IMR-90 (cell line): ENCODE measurements around the gene SLC6A12. TPM values are rescaled to one million over a fixed set of nuclear protein-coding genes. Genes with fewer than 3 reads are reported as not detected.

Experiments
- ATAC-seq: fragments of 200-7000 bp; cut with Tn5 transposase; 2 replicates; pipeline ENCODE4 v1.9.1; 2020; ENCODE audit warnings: low read depth, mild to moderate bottlenecking, moderate library complexity
- BruUV-seq: library from RNA; stranded (reverse); fragments of 400-500 nt; replicated peaks from 2 replicates; lab custom pipeline; 2021; lab: Mats Ljungman, UMichigan
- CTCF ChIA-PET: fragments of 300-600 bp; formaldehyde crosslinking; extraction: SDS; loops from one replicate; lab custom pipeline; 2021; ENCODE audit warnings: antibody characterized with exemption; lab: Yijun Ruan, JAX
- POLR2A ChIA-PET: fragments of 300-600 bp; sonication (Branson Sonifier 250); formaldehyde crosslinking; loops from one replicate; lab custom pipeline; 2022; ENCODE audit warnings: antibody characterized with exemption; ENCODE audit not compliant: unreplicated experiment; lab: Charles Lee
- DNase-seq: peaks from one replicate; pipeline ENCODE4 v3.0.0; 2013
- H2AFZ ChIP-seq: replicated peaks from 2 replicates; pipeline ENCODE3; 2013; ENCODE audit warnings: low read length, mild to moderate bottlenecking; ENCODE audit not compliant: poor library complexity
- H2AK5ac ChIP-seq: 2 replicates; pipeline ENCODE4 v1.6.1; 2013; ENCODE audit warnings: low read depth, low read length, inconsistent platforms
- H2AK9ac ChIP-seq: replicated peaks from 2 replicates; pipeline ENCODE3; 2013; ENCODE audit warnings: mild to moderate bottlenecking, low read depth, low read length, moderate library complexity; ENCODE audit not compliant: poor library complexity
- H2BK120ac ChIP-seq: 2 replicates; pipeline ENCODE4 v1.6.1; 2013; ENCODE audit warnings: low read depth, low read length, inconsistent platforms
- H2BK15ac ChIP-seq: 3 replicates; pipeline ENCODE4 v1.6.1; 2013; ENCODE audit warnings: low read depth, low read length, inconsistent platforms
- H2BK20ac ChIP-seq: 2 replicates; pipeline ENCODE4 v1.6.1; 2013; ENCODE audit warnings: low read depth, mild to moderate bottlenecking, inconsistent platforms, low read length, moderate library complexity
- H2BK5ac ChIP-seq: 2 replicates; pipeline ENCODE4 v1.6.1; 2013; ENCODE audit warnings: mild to moderate bottlenecking, low read depth, low read length, inconsistent platforms; ENCODE audit not compliant: poor library complexity, severe bottlenecking
- H3K14ac ChIP-seq: replicated peaks from 2 replicates; pipeline ENCODE4 v1.6.1; 2013; ENCODE audit warnings: low read depth, low read length, inconsistent platforms
- H3K18ac ChIP-seq: 2 replicates; pipeline ENCODE4 v1.6.1; 2013; ENCODE audit warnings: low read depth, low read length, control low read depth
- H3K23ac ChIP-seq: 2 replicates; pipeline ENCODE4 v1.6.1; 2013; ENCODE audit warnings: low read depth, low read length, inconsistent platforms
- H3K27ac ChIP-seq: 2 replicates; pipeline ENCODE4 v1.5.1; 2013; ENCODE audit warnings: mild to moderate bottlenecking, control low read depth, low read length; ENCODE audit not compliant: insufficient read depth
- H3K27me3 ChIP-seq: 2 replicates; pipeline ENCODE4 v1.6.1; 2013; ENCODE audit warnings: low read length; ENCODE audit not compliant: control insufficient read depth, insufficient read depth
- H3K36me3 ChIP-seq: 2 replicates; pipeline ENCODE4 v1.6.1; 2013; ENCODE audit warnings: low read length, mixed read lengths; ENCODE audit not compliant: control insufficient read depth, insufficient read depth
- H3K4ac ChIP-seq: 2 replicates; pipeline ENCODE4 v1.6.1; 2013; ENCODE audit warnings: low read depth, low read length, inconsistent platforms
- H3K4me1 ChIP-seq: 2 replicates; pipeline ENCODE4 v1.6.1; 2013; ENCODE audit warnings: low read length, mixed read lengths; ENCODE audit not compliant: control insufficient read depth, insufficient read depth
- H3K4me2 ChIP-seq: 2 replicates; pipeline ENCODE4 v1.6.1; 2013; ENCODE audit warnings: low read depth, mild to moderate bottlenecking, control low read depth, low read length, moderate library complexity
- H3K4me3 ChIP-seq: 2 replicates; pipeline ENCODE4 v1.5.1; 2013; ENCODE audit warnings: low read depth, mild to moderate bottlenecking, control low read depth, low read length, moderate library complexity; ENCODE audit not compliant: insufficient read depth
- H3K56ac ChIP-seq: 2 replicates; pipeline ENCODE4 v1.6.1; 2013; ENCODE audit warnings: low read length, inconsistent platforms; ENCODE audit not compliant: insufficient read depth; ENCODE audit errors: extremely low read depth
- H3K79me1 ChIP-seq, 2 experiments: 2 replicates each; pipeline ENCODE4 v1.6.1; 2013; ENCODE audit warnings: low read length in 2 of 2, inconsistent platforms in 1 of 2, low read depth in 1 of 2
- H3K9ac ChIP-seq: 2 replicates; pipeline ENCODE4 v1.6.1; 2013; ENCODE audit warnings: low read depth, low read length, control low read depth
- H3K9me1 ChIP-seq: 2 replicates; pipeline ENCODE4 v1.6.1; 2013; ENCODE audit warnings: low read length, inconsistent platforms; ENCODE audit not compliant: insufficient read depth
- H3K9me3 ChIP-seq: 2 replicates; pipeline ENCODE4 v1.6.1; 2013; ENCODE audit warnings: low read length; ENCODE audit not compliant: control insufficient read depth, insufficient read depth
- H4K20me1 ChIP-seq: 2 replicates; pipeline ENCODE4 v1.6.1; 2013; ENCODE audit warnings: low read length, inconsistent platforms; ENCODE audit not compliant: insufficient read depth
- H4K5ac ChIP-seq: 2 replicates; pipeline ENCODE4 v1.6.1; 2013; ENCODE audit warnings: mild to moderate bottlenecking, low read depth, low read length, control low read depth
- H4K8ac ChIP-seq, 2 experiments: 2 replicates each; pipeline ENCODE4 v1.6.1; 2013; ENCODE audit warnings: low read depth in 2 of 2, low read length in 2 of 2, control low read depth in 1 of 2, inconsistent platforms in 1 of 2
- H4K91ac ChIP-seq: 2 replicates; pipeline ENCODE4 v1.6.1; 2013; ENCODE audit warnings: low read depth, low read length, inconsistent platforms; ENCODE audit not compliant: insufficient read depth
- CEBPB ChIP-seq: IDR thresholded peaks from 2 replicates; pipeline ENCODE4 v1.6.1; 2012; ENCODE audit warnings: low read depth, low read length, improper control_type of control experiment
- CHD1 ChIP-seq: IDR thresholded peaks from 2 replicates; pipeline ENCODE4 v1.6.1; 2012; ENCODE audit warnings: low read depth, low read length, improper control_type of control experiment
- ELK1 ChIP-seq: fragments of 150-350 bp; IDR thresholded peaks from 2 replicates; pipeline ENCODE4 v1.6.1; 2016; ENCODE audit warnings: low read depth, mild to moderate bottlenecking, low read length, moderate library complexity, borderline replicate concordance
- FOS ChIP-seq: fragments of 150-350 bp; IDR thresholded peaks from 2 replicates; pipeline ENCODE4 v1.6.1; 2016; ENCODE audit warnings: low read depth, low read length
- MAFK ChIP-seq: IDR thresholded peaks from 2 replicates; pipeline ENCODE4 v1.6.1; 2012; ENCODE audit warnings: low read depth, low read length, improper control_type of control experiment
- NFE2L2 ChIP-seq: fragments of 150-350 bp; IDR thresholded peaks from 2 replicates; pipeline ENCODE4 v1.6.1; 2016; ENCODE audit warnings: low read depth, mild to moderate bottlenecking, low read length
- RCOR1 ChIP-seq: IDR thresholded peaks from 2 replicates; pipeline ENCODE4 v1.6.1; 2012; ENCODE audit warnings: mild to moderate bottlenecking, low read length, improper control_type of control experiment; ENCODE audit not compliant: insufficient replicate concordance
- SMC3 ChIP-seq: fragments of 150-350 bp; IDR thresholded peaks from 2 replicates; pipeline ENCODE4 v1.6.1; 2016; ENCODE audit warnings: low read depth, mild to moderate bottlenecking, antibody characterized with exemption, low read length, moderate library complexity
- WGBS, 2 experiments: methylation state at CpG; one replicate each; pipeline versions ENCODE4 v1.1.5 to v1.1.7; 2013; ENCODE audit warnings: missing lambda C conversion rate in 2 of 2; ENCODE audit not compliant: insufficient read length in 1 of 2; ENCODE audit errors: extremely low coverage in 2 of 2; 5-methylcytosine and 5-hydroxymethylcytosine counted together
- dilution Hi-C: fragments of 300-500 bp; cut with HindIII; formaldehyde crosslinking; loops from one replicate; pipeline ENCODE4 v1.14.3; 2018; ENCODE audit warnings: low sequenced_read_pairs; ENCODE audit not compliant: unreplicated experiment
- in situ Hi-C: fragments of 300-500 bp; cut with MboI; formaldehyde crosslinking; loops from 3 replicates; pipeline ENCODE4 v1.14.3; 2019; ENCODE audit warnings: low sequenced_read_pairs, inconsistent platforms, mixed read lengths
- intact Hi-C: fragments of 100-400 bp; cut with micrococcal nuclease; formaldehyde crosslinking; loops from 2 replicates; pipeline ENCODE4 v1.10.0; 2022
- polyA plus RNA-seq, 3 experiments: library from polyadenylated mRNA; depleted of rRNA; stranded (reverse); fragments of >200 nt; gene quantifications; 2 replicates each; pipeline ENCODE4 v1.2.3, GENCODE V29; 2012; ENCODE audit warnings: low replicate concordance in 1 of 3
- total RNA-seq: library from RNA; depleted of rRNA; stranded (reverse); fragments of >200 nt; gene quantifications from 2 replicates; pipeline ENCODE4 v1.2.3, GENCODE V29; 2012
- TF ChIP-seq, protein P1 (sequence below): conservative IDR thresholded peaks from 2 replicates; pipeline ENCODE4 v1.5.1; 2012; ENCODE audit warnings: mild to moderate bottlenecking, low read depth, low read length, improper control_type of control experiment

The SLC6A12 gene
- total and polyA plus RNA-seq, 2 of the 4 experiments (the other 2 are of a cell fraction), result not detected

DNA sequence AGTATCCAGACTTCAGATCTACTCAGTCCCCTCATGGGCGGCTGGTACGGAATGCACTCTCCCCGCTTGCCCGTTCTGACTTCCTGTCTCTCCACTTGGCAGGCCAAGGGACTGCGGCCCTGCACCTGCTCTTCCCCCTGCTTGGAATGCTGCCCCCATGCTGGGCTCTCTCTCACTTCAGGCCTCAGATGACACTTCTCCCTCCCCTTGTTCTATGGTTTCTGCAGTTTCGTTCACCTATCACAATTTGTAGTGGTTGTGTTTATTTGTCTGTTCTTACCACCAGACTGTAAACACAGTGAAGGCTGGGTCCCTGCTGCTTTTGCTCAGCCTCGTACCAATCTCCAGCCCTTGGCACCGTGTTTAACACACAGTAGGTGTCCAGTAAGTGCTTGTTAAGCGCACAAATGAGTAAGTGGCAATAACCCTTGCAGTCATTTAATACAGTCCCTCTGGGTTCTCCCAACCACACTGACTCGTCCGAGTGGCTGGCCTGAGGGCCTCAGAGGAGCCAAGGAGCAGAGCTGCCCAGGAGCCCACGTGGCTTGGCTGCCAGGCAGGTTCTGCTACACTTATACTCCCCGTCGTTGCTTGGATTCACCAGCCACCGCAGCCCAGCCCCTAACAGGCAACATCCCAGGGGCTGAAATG lies 11.8 kb downstream of the SLC6A12 start:
- no peak for DNase-seq
- no TSS peak for BruUV-seq
- Histone ChIP-seq H3K4me2 (no peak overlapping the region), H2BK20ac (no peak overlapping the region), H3K36me3 (no peaks in the 10 kb centered on the region), H3K9ac (no peak overlapping the region), H3K4ac (no peak overlapping the region), H2BK120ac (no peak overlapping the region), H2AK5ac (no peak overlapping the region), H3K4me1 (peaks cover 3% of the 10 kb centered on the region), H3K9me1 (peaks cover 6% of the 10 kb centered on the region; the same call in 1 of the 2 replicates), H4K8ac (no peak overlapping the region), H3K18ac (no peak overlapping the region), H3K9me3 (no peaks in the 10 kb centered on the region), H2AFZ (no peak overlapping the region), H3K27ac (no peak overlapping the region), H3K23ac (no peak overlapping the region), H4K5ac (no peak overlapping the region), H2BK15ac (no peak overlapping the region), H3K4me3 (no peak overlapping the region), H3K79me1 (no peaks in the 10 kb centered on the region), H3K56ac (no peak overlapping the region), H3K14ac (no peak overlapping the region), H4K20me1 (no peaks in the 10 kb centered on the region), H2AK9ac (no peak overlapping the region), H4K91ac (no peak overlapping the region), H3K27me3 (peaks cover 57% of the 10 kb centered on the region), H2BK5ac (no peak overlapping the region)
- POLR2A ChIA-PET, result no interaction called here
- intact Hi-C loops, result no loop called here
- 48% methylated on average over 7 of the region's 15 CpGs; no CpG with 5 or more reads in 1 of the 2 experiments for WGBS, 2 experiments
- CTCF ChIA-PET, result no interaction called here
- in situ Hi-C loops, result no loop called here
- ATAC-seq, result no peak
- dilution Hi-C loops, result no loop called here
- TF ChIP-seq FOS (no peak), MAFK (no peak), SMC3 (no peak), NFE2L2 (no peak), CHD1 (no peak), ELK1 (no peak), RCOR1 (no peak), CEBPB (no peak)
- TF ChIP-seq, protein P1, sequence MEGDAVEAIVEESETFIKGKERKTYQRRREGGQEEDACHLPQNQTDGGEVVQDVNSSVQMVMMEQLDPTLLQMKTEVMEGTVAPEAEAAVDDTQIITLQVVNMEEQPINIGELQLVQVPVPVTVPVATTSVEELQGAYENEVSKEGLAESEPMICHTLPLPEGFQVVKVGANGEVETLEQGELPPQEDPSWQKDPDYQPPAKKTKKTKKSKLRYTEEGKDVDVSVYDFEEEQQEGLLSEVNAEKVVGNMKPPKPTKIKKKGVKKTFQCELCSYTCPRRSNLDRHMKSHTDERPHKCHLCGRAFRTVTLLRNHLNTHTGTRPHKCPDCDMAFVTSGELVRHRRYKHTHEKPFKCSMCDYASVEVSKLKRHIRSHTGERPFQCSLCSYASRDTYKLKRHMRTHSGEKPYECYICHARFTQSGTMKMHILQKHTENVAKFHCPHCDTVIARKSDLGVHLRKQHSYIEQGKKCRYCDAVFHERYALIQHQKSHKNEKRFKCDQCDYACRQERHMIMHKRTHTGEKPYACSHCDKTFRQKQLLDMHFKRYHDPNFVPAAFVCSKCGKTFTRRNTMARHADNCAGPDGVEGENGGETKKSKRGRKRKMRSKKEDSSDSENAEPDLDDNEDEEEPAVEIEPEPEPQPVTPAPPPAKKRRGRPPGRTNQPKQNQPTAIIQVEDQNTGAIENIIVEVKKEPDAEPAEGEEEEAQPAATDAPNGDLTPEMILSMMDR, result no peak
